ENCODE data around the gene KSR2. TPM values are rescaled to one million over a fixed set of nuclear protein-coding genes. Genes with fewer than 3 reads are reported as not detected.

KSR2 gene
- total RNA-seq, 2 experiments from 2014 or later = 0.03 to 0.15 TPM

DNA sequence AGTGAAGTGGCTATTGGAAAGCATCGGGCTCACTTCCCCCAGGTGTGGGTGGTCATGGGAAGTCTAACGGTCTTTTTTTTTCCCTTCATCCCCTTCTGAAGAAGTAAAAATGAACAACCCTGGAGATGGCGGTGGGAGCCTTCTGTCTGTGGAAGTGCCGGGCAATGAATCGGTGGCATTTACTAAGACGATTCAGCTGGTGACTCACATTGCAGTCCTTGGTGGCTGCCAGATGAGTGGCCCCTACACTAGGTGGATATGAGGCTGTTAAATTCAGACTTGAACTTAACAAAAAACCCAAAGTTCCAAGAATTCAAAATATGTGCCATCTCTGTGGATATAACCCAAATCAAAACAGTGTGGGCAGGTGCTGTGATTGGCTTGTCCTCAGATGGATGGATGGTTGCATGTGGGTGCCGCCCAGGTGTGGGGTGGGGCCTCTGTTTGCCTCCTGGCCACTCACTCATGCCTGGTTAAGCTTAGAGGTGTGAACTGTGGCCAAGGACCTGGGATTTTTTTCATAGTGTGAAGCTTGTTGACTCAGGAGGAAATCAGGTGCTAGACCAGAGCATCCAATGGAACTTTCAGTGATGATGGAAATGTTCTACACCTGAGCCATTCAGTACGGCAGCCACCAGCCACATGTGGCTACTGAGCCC, 430.6 kb downstream of the KSR2 start:
- ChIA-PET CTCF (ENCODE audit: unreplicated experiment) (no interaction called here), POLR2A (interaction anchor here (0.7 kb wide), 1 partner anchor 50 kb away, joined by 3 read pairs; no protein-coding TSS in a partner anchor)
- TF ChIP-seq, protein P1, sequence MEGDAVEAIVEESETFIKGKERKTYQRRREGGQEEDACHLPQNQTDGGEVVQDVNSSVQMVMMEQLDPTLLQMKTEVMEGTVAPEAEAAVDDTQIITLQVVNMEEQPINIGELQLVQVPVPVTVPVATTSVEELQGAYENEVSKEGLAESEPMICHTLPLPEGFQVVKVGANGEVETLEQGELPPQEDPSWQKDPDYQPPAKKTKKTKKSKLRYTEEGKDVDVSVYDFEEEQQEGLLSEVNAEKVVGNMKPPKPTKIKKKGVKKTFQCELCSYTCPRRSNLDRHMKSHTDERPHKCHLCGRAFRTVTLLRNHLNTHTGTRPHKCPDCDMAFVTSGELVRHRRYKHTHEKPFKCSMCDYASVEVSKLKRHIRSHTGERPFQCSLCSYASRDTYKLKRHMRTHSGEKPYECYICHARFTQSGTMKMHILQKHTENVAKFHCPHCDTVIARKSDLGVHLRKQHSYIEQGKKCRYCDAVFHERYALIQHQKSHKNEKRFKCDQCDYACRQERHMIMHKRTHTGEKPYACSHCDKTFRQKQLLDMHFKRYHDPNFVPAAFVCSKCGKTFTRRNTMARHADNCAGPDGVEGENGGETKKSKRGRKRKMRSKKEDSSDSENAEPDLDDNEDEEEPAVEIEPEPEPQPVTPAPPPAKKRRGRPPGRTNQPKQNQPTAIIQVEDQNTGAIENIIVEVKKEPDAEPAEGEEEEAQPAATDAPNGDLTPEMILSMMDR (conservative IDR thresholded peaks at IDR 0.05; ENCODE audit: low read length) = no peak
- TF ChIP-seq EZH2phosphoT487 (IDR thresholded peaks at IDR 0.05; ENCODE audit: borderline replicate concordance, low read depth, low read length) = no peak

DNA sequence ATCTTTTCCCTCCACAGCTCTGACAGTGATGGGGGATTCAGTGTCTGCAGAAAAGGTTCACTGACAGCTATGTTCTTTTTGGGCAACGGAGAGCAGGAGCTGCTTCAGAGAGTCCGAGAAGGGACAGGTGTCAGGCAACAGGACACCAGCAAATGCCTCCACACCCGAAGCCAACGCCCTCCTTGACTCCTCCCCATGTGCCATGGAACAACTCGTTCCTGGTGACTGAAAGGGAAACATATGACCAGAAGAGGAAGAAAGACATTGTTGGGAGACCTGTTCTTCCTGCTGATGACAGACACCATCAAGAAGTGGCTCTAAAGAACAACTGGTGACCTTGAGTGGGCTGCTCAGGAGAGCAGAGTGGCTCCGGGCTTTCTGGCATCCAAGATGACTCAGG, 435.1 kb downstream of the KSR2 start:
- TF ChIP-seq, protein P1 (conservative IDR thresholded peaks at IDR 0.05; ENCODE audit: low read length) = no peak
- TF ChIP-seq EZH2phosphoT487 (IDR thresholded peaks at IDR 0.05; ENCODE audit: borderline replicate concordance, low read depth, low read length) = no peak
- no peaks in the 10 kb centered on the region for H3K9me3 ChIP-seq (ENCODE audit: low read length)
- no peaks in the 10 kb centered on the region for H3K4me1 ChIP-seq (ENCODE audit: insufficient read depth, low read length, poor library complexity, severe bottlenecking)
- intact Hi-C loops (cut with micrococcal nuclease; ENCODE audit: unreplicated experiment) = no loop called here
- H3K4me2 ChIP-seq (ENCODE audit: low read length) = no peak overlapping the region
- POLR2A ChIA-PET = no interaction called here
- no peaks in the 10 kb centered on the region for H3K9me2 ChIP-seq (ENCODE audit: insufficient read depth, low read length)
- no peak for DNase-seq (ENCODE audit: low spot score)
- CTCF ChIA-PET (ENCODE audit: unreplicated experiment) = no interaction called here
- H3K27ac ChIP-seq (ENCODE audit: low read depth, low read length, poor library complexity, severe bottlenecking) = no peak overlapping the region
- H3K36me3 ChIP-seq (ENCODE audit: insufficient read depth, low read length) = no peaks in the 10 kb centered on the region
- H2AFZ ChIP-seq (ENCODE audit: low read length) = no peak overlapping the region
- no TSS peak for BruUV-seq (replicated peaks)
- H3K4me3 ChIP-seq (ENCODE audit: low read depth, low read length, poor library complexity, severe bottlenecking) = no peak overlapping the region
- no peaks in the 10 kb centered on the region for H3K79me2 ChIP-seq (ENCODE audit: insufficient read depth, low read depth, low read length)
- H4K20me1 ChIP-seq (ENCODE audit: insufficient read depth, low read length) = no peaks in the 10 kb centered on the region

More for the DNA sequence above, 430.6 kb downstream of the KSR2 start:
- no peaks in the 10 kb centered on the region for H4K20me1 ChIP-seq (ENCODE audit: insufficient read depth, low read length)
- H3K27ac ChIP-seq (ENCODE audit: low read depth, low read length, poor library complexity, severe bottlenecking) = no peak overlapping the region
- no peaks in the 10 kb centered on the region for H3K4me1 ChIP-seq (ENCODE audit: insufficient read depth, low read length, poor library complexity, severe bottlenecking)
- no peaks in the 10 kb centered on the region for H3K9me2 ChIP-seq (ENCODE audit: insufficient read depth, low read length)
- no peak overlapping the region for H3K4me3 ChIP-seq (ENCODE audit: low read depth, low read length, poor library complexity, severe bottlenecking)
- H3K4me2 ChIP-seq (ENCODE audit: low read length) = no peak overlapping the region
- H3K9me3 ChIP-seq (ENCODE audit: low read length) = no peaks in the 10 kb centered on the region
- no TSS peak for BruUV-seq (replicated peaks)
- no peaks in the 10 kb centered on the region for H3K36me3 ChIP-seq (ENCODE audit: insufficient read depth, low read length)
- intact Hi-C loops (cut with micrococcal nuclease; ENCODE audit: unreplicated experiment) = no loop called here
- no peaks in the 10 kb centered on the region for H3K79me2 ChIP-seq (ENCODE audit: insufficient read depth, low read depth, low read length)
- no peak for DNase-seq (ENCODE audit: low spot score)
- no peak overlapping the region for H2AFZ ChIP-seq (ENCODE audit: low read length)

- intact Hi-C loops (cut with micrococcal nuclease; ENCODE audit: unreplicated experiment) = no loop called here
- no TSS peak for BruUV-seq (replicated peaks)
- no peak for DNase-seq (ENCODE audit: low spot score)
- H3K79me2 ChIP-seq (ENCODE audit: insufficient read depth, low read depth, low read length) = no peaks in the 10 kb centered on the region
- no peak for TF ChIP-seq EZH2phosphoT487 (IDR thresholded peaks at IDR 0.05; ENCODE audit: borderline replicate concordance, low read depth, low read length)
- TF ChIP-seq, protein P1 (conservative IDR thresholded peaks at IDR 0.05; ENCODE audit: low read length) = no peak
- no peaks in the 10 kb centered on the region for H3K4me1 ChIP-seq (ENCODE audit: insufficient read depth, low read length, poor library complexity, severe bottlenecking)
- ChIA-PET POLR2A (interaction anchor here (0.5 kb wide), 1 partner anchor 1712 kb away, joined by 3 read pairs; no protein-coding TSS in a partner anchor), CTCF (ENCODE audit: unreplicated experiment) (no interaction called here)
- H3K9me2 ChIP-seq (ENCODE audit: insufficient read depth, low read length) = no peaks in the 10 kb centered on the region
- H3K4me3 ChIP-seq (ENCODE audit: low read depth, low read length, poor library complexity, severe bottlenecking) = no peak overlapping the region
- no peak overlapping the region for H3K27ac ChIP-seq (ENCODE audit: low read depth, low read length, poor library complexity, severe bottlenecking)
- no peak overlapping the region for H2AFZ ChIP-seq (ENCODE audit: low read length)
- no peaks in the 10 kb centered on the region for H3K36me3 ChIP-seq (ENCODE audit: insufficient read depth, low read length)
- no peaks in the 10 kb centered on the region for H4K20me1 ChIP-seq (ENCODE audit: insufficient read depth, low read length)
- H3K4me2 ChIP-seq (ENCODE audit: low read length) = no peak overlapping the region
- H3K9me3 ChIP-seq (ENCODE audit: low read length) = no peaks in the 10 kb centered on the region
Observed at GRCh38 chr12:117530796-117531195, 438.0 kb downstream of the KSR2 start.

All from OCI-LY7 (cell line).